ENCODE measurements around the gene ITGB7. TPM values are rescaled to one million over a fixed set of nuclear protein-coding genes. Genes with fewer than 3 reads are reported as not detected.
A peak's percentile ranks its signal among the peaks of the same experiment; 100 is the strongest.

Gene ITGB7
- total RNA-seq, 1 donor from 2014 or later = not detected

GRCh38 chr12:53239643-53240258, 32.7 kb upstream of the ITGB7 start:
- Histone ChIP-seq H3K4me1 (peaks cover 46% of the 10 kb centered on the region), H3K4me3 (no peak overlapping the region), H3K36me3 (no peaks in the 10 kb centered on the region), H4K20me1 (ENCODE audit: low read depth) (no peaks in the 10 kb centered on the region), H3K9ac (no peak overlapping the region), H2AFZ (replicated peaks) (no peak overlapping the region), H3K27me3 (no peaks in the 10 kb centered on the region), H3K27ac (no peak overlapping the region), H3K79me2 (ENCODE audit: low read depth) (no peaks in the 10 kb centered on the region), H3K4me2 (no peak overlapping the region), H3K9me3 (ENCODE audit: low read depth) (no peaks in the 10 kb centered on the region), H3F3A (ENCODE audit: low read depth) (peaks cover 48% of the 10 kb centered on the region)
- TF ChIP-seq EZH2 (IDR thresholded peaks at IDR 0.05) (no peak), EZH2phosphoT487 (IDR thresholded peaks at IDR 0.05) (no peak), CTCF (IDR thresholded peaks at IDR 0.05) (no peak)
- no peak overlapping the region for H3K4me3 Mint-ChIP-seq
- no peak overlapping the region for H3K27ac Mint-ChIP-seq
- H3K36me3 Mint-ChIP-seq = no peaks in the 10 kb centered on the region
- H3K4me1 Mint-ChIP-seq = peaks cover 51% of the 10 kb centered on the region
- H3K9me3 Mint-ChIP-seq = no peaks in the 10 kb centered on the region
- H3K27me3 Mint-ChIP-seq (ENCODE audit: insufficient read depth, low read depth) = peaks cover 15% of the 10 kb centered on the region
- DNase-seq (ENCODE audit: low spot score) = no peak

GRCh38 chr12:53236443-53237111, 29.5 kb upstream of the ITGB7 start:
- no peak overlapping the region for H2AFZ ChIP-seq (replicated peaks)
- no peak for DNase-seq (ENCODE audit: low spot score)
- no peak overlapping the region for H3K4me3 ChIP-seq
- H4K20me1 ChIP-seq (ENCODE audit: low read depth) = no peaks in the 10 kb centered on the region
- peaks cover 41% of the 10 kb centered on the region for H3F3A ChIP-seq (ENCODE audit: low read depth)
- peak overlapping the region; percentile 51 for H3K27ac Mint-ChIP-seq
- H3K9ac ChIP-seq = no peak overlapping the region
- peaks cover 52% of the 10 kb centered on the region for H3K4me1 Mint-ChIP-seq
- no peaks in the 10 kb centered on the region for H3K79me2 ChIP-seq (ENCODE audit: low read depth)
- no peak for TF ChIP-seq EZH2 (IDR thresholded peaks at IDR 0.05)
- no peak for TF ChIP-seq CTCF (IDR thresholded peaks at IDR 0.05)
- TF ChIP-seq EZH2phosphoT487 (IDR thresholded peaks at IDR 0.05) = no peak
- no peaks in the 10 kb centered on the region for H3K27me3 ChIP-seq
- no peaks in the 10 kb centered on the region for H3K36me3 Mint-ChIP-seq
- peaks cover 47% of the 10 kb centered on the region for H3K4me1 ChIP-seq
- H3K36me3 ChIP-seq = no peaks in the 10 kb centered on the region
- H3K4me2 ChIP-seq = no peak overlapping the region
- no peaks in the 10 kb centered on the region for H3K9me3 ChIP-seq (ENCODE audit: low read depth)
- H3K4me3 Mint-ChIP-seq = no peak overlapping the region
- H3K27ac ChIP-seq = no peak overlapping the region
- H3K27me3 Mint-ChIP-seq (ENCODE audit: insufficient read depth, low read depth) = peaks cover 25% of the 10 kb centered on the region
- no peaks in the 10 kb centered on the region for H3K9me3 Mint-ChIP-seq

GRCh38 chr12:53235742-53236442, 28.8 kb upstream of the ITGB7 start:
- Histone ChIP-seq H3K9ac (no peak overlapping the region), H3K9me3 (ENCODE audit: low read depth) (no peaks in the 10 kb centered on the region), H3K4me2 (peak overlapping the region; percentile 8), H3K36me3 (no peaks in the 10 kb centered on the region), H3K27me3 (no peaks in the 10 kb centered on the region), H2AFZ (replicated peaks) (no peak overlapping the region), H3F3A (ENCODE audit: low read depth) (peaks cover 37% of the 10 kb centered on the region), H3K4me1 (peaks cover 47% of the 10 kb centered on the region), H4K20me1 (ENCODE audit: low read depth) (no peaks in the 10 kb centered on the region), H3K79me2 (ENCODE audit: low read depth) (no peaks in the 10 kb centered on the region), H3K4me3 (no peak overlapping the region), H3K27ac (no peak overlapping the region)
- no peak for DNase-seq (ENCODE audit: low spot score)
- Mint-ChIP-seq H3K4me3 (peak overlapping the region; percentile 55), H3K36me3 (no peaks in the 10 kb centered on the region), H3K4me1 (peaks cover 52% of the 10 kb centered on the region), H3K27ac (no peak overlapping the region), H3K9me3 (no peaks in the 10 kb centered on the region), H3K27me3 (ENCODE audit: insufficient read depth, low read depth) (peaks cover 26% of the 10 kb centered on the region)
- no peak for TF ChIP-seq EZH2 (IDR thresholded peaks at IDR 0.05)
- TF ChIP-seq EZH2phosphoT487 (IDR thresholded peaks at IDR 0.05) = no peak
- TF ChIP-seq CTCF (IDR thresholded peaks at IDR 0.05) = no peak
